Left forelimb (tissue), 1 donor: ENCODE data around the gene ZNF618.

Source experiments
- DNase-seq: peaks from one replicate; pipeline ENCODE4 v3.0.0-alpha.2; 2018; ENCODE audit warnings: low spot score

Gene ZNF618

DNA sequence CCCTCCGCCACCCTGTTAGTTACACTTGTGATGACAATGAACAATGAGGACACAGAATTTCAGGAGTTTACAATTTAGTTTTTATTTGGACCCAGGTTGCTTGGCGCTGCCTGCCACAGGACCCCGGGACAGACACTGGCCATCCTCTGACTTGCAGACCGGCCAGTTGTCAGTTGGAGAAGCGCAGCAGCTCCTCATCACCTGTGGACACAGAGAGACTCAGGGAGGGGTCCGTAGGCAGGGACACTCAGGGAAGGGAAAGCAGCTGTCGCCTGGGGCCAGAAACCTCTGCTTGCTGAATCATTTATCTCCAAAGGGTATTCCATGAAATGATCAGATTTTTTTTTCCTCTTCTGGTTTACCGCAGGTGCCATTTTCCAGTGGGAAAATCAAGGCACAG lies 184.0 kb downstream of the ZNF618 start:
- peak; percentile 60 for DNase-seq

DNA sequence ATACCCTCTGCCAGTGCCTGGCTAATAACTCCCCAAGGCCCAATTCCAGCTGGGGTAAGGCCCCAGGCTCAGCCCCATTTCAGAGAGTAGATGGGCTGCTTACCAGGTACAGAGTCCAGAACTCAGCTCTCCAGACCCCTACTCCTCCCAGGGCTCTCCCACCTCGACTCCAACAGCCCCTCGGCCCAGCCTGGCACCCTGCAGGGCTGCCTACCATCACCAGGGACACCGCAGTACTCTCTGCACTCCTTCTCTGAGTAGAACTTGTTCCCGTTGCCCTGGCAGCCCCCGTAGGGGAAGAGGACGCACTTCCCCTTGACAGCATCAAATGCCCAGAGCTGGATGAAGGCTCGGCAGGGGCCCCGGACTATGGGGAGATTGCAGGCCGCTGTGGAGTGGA lies 184.6 kb downstream of the ZNF618 start:
- peak; percentile 44 for DNase-seq

DNA sequence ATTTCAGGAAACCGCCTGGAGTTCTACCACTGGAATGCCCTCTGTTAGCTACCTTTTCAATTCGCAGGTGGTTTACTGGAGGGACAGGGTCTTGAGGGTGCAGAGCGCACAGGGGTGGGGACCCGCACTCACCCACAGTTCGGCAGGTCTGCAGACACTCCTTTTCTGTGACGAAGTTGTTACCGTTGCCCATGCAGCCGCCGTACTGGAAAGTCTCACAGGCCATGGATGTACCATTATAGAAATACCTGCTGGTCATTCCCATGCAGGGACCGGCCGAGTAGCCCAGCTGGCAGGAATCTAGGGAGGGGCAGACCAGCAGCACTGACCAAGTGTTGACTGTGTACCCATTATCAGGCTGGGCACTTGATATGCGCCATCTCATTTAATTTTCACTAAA lies 185.2 kb downstream of the ZNF618 start:
- no peak for DNase-seq

GRCh38 chr9:114061830-114062474 lies 185.8 kb downstream of the ZNF618 start:
- no peak for DNase-seq

DNA sequence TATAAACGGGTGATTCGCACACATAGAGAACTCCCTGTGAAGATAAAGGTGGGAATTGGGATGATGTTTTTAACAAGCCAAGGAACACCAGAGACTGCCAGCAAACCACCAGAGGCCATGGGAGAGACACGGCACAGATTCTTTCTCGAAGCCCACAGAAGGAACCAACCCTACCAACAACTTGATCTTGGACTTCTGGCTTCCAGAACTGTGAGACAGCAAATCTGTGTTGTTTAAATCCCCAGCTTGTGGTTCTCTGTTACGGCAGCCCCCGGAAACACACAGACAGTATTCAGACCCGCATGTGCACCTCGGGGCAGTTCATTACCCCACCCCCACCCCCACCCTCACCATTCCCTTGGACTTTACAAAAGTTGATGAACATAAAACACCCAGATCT lies 189.2 kb downstream of the ZNF618 start:
- no peak for DNase-seq

GRCh38 chr9:114069476-114070187 lies 193.5 kb downstream of the ZNF618 start:
- no peak for DNase-seq

DNA sequence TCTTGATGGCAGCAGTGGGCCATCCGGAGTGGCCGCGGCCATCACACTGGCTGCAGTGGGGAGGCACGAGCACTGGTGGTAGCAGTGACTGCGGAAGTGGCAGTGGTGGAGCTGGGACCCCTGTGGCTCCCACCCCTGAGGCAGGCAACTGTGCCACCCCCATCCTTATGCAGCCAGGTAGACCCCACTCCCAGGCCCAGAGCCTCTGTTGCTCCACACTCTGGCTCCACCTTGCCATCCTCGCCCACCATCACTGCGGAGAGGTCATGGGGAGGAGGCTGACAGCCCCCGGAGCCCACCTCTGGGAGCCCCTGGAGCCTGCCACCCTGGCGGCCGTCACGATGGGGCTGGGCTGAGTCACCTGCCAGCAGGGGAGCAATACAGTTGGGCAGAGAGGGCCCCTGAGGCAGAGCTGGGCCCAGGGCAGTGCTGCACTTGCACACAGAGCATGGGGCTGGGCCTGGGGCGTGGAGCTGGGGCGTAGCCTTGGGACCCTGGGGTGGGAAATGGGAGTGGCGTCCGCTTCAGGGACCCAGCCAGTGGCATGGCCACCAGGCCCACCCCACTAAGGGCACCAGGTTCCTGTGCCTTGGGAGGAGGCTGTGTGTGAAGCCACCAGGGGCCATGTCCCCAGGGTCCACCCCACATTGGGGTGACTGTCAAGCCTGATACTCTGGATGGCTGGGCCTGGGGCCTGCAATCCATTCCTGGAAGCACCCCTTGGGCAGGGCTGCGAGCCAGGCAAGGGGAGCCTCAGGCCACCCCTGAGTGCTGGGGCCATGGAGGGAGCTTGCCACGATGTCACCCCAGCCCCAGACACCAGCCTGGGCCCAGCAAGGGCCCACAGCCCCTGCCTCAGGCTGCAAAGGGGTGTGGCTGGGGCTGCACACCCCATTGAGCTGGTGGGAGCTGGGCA lies 194.3 kb downstream of the ZNF618 start:
- DNase-seq: no peak

DNA sequence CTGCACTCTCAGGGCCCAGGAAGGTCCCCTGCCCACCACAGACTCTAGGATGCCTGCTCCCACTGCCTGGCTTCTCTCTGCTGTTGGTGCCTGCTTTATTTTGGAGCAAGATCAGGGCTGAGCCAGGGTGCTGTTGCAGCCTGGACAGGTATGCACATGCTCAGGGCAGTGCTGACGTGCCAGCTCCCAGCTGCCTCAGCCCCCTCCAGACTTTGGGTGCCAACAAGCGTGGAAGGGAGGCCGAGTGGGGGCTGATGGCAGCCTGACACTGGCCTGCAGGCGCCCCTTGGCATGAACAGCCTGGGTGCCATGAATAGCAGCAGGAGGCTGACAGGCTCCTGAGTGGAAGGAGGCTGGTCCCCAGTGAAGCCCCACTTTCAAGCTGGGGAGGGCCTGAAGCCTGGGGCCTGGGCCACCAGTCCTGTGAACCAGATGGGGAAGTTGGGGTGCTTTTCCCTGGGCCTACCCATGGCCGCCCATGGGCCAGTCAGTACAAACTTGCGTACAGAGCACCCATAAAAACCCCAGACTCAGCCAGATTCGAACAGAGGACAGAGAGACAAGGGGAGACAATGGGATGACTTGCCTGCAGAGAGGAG lies 195.2 kb downstream of the ZNF618 start:
- DNase-seq: no peak

GRCh38 chr9:114072184-114073140 lies 196.4 kb downstream of the ZNF618 start:
- DNase-seq: no peak

DNA sequence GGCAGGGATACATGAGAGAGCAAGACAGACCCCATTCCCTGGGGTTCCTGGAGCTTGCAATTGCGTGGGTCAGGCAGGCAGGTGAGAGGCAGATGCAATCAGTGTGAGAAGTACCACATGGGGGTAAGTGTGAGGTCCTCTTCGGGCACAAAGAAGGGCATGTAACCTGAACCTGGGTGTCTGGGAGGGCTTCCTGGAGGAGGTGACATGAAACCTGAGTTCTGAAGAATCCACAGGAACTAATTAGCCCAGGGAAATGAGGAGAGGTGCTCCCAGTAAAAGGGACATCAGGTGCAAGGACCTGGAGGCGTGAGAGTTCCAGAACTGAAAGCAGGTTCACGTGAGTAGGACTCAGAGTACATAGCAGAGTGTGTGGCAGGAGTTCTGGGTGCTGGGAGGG lies 199.5 kb downstream of the ZNF618 start:
- DNase-seq: no peak

- no peak for DNase-seq
Observed at GRCh38 chr9:114076237-114077161, 200.4 kb downstream of the ZNF618 start.

GRCh38 chr9:114077162-114077837 lies 201.2 kb downstream of the ZNF618 start:
- DNase-seq: no peak

GRCh38 chr9:114078021-114078780 lies 202.1 kb downstream of the ZNF618 start, which contains the start of gene AMBP:
Gene AMBP (minus strand): TSS chr9:114078300. CDS start chr9:114078209, 91 bp downstream.
- no peak for DNase-seq

- no peak for DNase-seq
Observed at GRCh38 chr9:114078781-114079156, 202.7 kb downstream of the ZNF618 start.

DNA sequence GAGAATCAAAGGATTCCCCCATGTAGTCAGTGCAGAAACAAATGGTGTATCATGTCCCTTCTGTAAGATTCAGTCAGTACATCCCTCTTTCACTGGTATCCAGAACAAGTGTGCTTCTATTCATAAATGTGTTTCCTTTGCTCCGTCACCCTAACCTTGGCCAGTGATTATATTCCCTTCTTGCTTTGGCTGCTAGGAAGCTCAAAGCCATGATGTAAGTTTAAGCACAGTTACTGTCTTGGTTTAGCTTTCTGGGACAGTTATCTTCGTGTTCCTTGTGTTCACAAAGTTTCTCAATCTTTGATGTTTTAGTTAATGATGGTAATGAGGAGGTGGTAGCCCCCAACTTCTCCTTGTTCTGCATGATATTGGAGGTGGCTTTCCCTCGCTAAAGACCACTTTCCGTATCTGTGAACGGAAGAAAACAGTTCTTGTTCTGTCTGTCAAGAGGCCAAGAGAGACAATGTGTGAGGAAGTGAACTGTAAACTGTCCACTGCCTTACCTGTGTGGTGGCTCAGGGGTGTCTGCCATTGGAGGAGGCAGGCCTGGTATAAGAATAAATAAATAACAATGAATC lies 204.2 kb downstream of the ZNF618 start:
- DNase-seq: no peak

GRCh38 chr9:114080773-114081440 lies 204.8 kb downstream of the ZNF618 start:
- peak; percentile 47 for DNase-seq

- DNase-seq: peak; percentile 59
Observed at GRCh38 chr9:114081441-114082016, 205.4 kb downstream of the ZNF618 start.
